Vagina (tissue), 2 donors: Measurements from ENCODE around the gene LANCL2.

ENCODE experiments used
- CTCF ChIP-seq, 3 experiments: fragments of 450-650 bp in 2 of 3; fragments of 200-600 bp in 1 of 3; sonication (generic) in 1 of 3; IDR thresholded peaks; one replicate each; pipeline ENCODE4 v1.5.1; 2017 to 2019; ENCODE audit warnings: antibody characterized with exemption in 3 of 3, mild to moderate bottlenecking in 2 of 3, moderate library complexity in 2 of 3
- POLR2A ChIP-seq, 2 donors: fragments of 450-650 bp; IDR thresholded peaks; one replicate each; pipeline ENCODE4 v1.6.1; 2017; ENCODE audit warnings: antibody characterized with exemption in 2 of 2, mild to moderate bottlenecking in 2 of 2, moderate library complexity in 2 of 2
- POLR2AphosphoS5 ChIP-seq, 2 donors: sonication (generic); formaldehyde crosslinking; IDR thresholded peaks; one replicate each; pipeline ENCODE4 v1.9.0; 2017; ENCODE audit warnings: antibody characterized with exemption in 2 of 2, mild to moderate bottlenecking in 2 of 2, low read depth in 1 of 2; ENCODE audit not compliant: insufficient read depth in 1 of 2

DNA sequence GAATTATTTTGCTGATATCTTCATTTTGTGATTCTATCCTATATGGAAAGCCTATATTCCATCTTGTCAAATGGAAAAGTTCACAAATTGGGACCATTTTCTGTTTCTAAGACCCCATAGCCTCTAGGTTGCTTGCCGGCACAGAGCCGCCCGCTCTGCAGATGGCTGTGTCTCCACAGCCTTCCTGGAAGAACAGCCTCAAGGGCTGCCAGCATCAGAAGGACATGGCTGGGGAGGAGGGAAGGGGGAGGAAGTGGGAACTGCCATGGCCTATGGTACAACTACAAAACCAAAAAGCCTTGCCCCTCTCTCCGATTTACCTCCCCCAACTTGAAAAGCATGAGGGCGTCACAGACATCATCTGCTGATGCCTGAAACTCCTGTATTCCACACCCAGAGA lies 75.9 kb downstream of the LANCL2 start:
- TF ChIP-seq CTCF (IDR thresholded peaks at IDR 0.05): no peak
- no peak for TF ChIP-seq POLR2A (IDR thresholded peaks at IDR 0.05)
- TF ChIP-seq POLR2AphosphoS5 (IDR thresholded peaks at IDR 0.05; ENCODE audit: insufficient read depth in 1 of 2, low read depth in 1 of 2): no peak
